Measurements from ENCODE around the gene SOAT1.
"Not testable (repeated sequence)": the region's sequence is repeated elsewhere in the genome, so short reads cannot be mapped to it uniquely, and the experiment has no call there.

SOAT1 gene

GRCh38 chr1:179351281-179351680 lies 57.7 kb downstream of the SOAT1 start:
- no peak for DNase-seq (ENCODE audit: low read depth, low spot score)

- no peak for DNase-seq (ENCODE audit: low read depth, low spot score)
These were observed 58.6 kb downstream of the SOAT1 start for GRCh38 chr1:179352236-179352635.

DNA sequence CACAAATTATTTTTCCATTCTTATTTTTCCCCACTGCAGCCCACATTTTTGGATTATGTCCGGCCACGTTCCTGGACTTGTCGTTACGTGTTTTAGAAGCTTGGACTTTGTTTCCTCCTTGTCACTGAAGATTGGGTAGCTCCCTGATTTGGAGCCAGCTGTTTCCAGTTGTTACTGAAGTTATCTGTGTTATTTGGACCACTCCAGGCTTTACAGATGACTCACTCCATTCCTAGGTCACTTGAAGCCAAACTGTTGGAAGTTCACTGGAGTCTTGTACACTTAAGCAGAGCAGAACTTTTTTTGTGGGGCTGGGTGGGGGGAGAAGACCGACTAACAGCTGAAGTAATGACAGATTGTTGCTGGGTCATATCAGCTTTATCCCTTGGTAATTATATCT lies 59.9 kb downstream of the SOAT1 start:
- no peak for DNase-seq (ENCODE audit: low read depth, low spot score)

GRCh38 chr1:179361631-179362030 lies 68.0 kb downstream of the SOAT1 start:
- DNase-seq (ENCODE audit: low read depth, low spot score): not testable (repeated sequence)

GRCh38 chr1:179365342-179366092 lies 71.9 kb downstream of the SOAT1 start, which contains the start of gene AXDND1:
TSS of gene AXDND1 (plus strand) at chr1:179365971. CDS start at chr1:179366510, 539 bp downstream.
- DNase-seq (ENCODE audit: low read depth, low spot score): peak; percentile 38

DNA sequence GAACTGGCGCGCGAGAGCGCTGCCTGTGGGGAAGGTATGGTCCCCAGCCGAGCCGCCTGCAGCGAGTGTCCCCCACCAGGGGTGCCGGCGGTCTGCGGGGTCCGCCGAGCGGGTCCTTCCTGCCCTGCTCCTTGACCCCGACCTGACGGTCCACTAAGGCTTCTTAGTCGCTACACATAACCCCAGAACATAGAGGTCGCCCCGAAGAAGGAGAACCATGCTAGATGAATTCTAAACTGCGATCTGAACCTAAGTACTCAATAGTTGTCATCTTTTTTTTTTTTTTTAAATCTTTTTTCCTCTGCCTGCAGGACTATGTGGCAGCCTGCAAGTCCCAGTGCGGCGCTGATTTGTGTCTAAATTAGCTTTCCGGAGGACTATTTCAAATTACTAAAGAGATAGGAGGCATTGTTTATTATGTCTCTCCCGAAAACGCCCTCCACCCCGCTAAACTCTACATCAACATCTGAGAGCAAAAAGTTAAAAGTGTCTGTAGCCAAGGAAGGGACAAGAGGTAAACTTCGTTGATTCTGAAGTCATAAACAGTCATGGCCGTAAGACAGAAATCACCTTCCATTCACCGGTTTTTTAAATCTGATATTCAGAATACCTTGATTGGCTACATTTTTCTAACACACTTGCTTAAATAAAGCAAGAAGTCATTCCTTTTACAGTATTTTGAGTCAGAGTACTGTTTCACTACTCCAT lies 72.7 kb downstream of the SOAT1 start:
- no peak for DNase-seq (ENCODE audit: low read depth, low spot score)

DNA sequence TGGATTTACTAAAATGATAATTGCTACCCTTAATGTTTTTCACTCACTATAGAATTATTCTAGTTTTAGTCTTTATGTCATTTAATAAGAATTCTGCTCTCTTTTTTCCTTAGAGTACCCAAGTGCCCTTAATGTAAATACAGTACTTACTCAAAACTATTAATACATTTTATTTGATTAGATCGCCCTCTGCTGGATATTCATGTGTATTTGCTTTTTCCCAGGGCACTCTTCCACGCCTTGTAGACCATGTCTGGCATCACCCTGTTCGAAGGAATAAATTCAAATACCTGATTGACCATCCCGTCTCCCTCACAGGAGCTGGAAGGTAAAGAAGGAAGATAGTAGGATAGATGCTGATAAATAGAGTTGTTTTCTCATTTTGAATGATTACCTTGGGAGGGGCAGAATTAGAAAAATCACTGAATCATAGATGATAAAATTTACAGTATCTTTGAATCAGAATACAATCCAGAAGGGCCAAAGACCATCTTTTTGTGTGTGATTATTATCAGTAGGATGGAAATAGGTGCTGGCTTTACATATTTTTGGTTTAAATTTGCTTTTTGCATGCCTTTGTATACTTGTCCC lies 76.2 kb downstream of the SOAT1 start:
- DNase-seq (ENCODE audit: low read depth, low spot score): no peak

GRCh38 chr1:179372160-179372559 lies 78.6 kb downstream of the SOAT1 start:
- no peak for DNase-seq (ENCODE audit: low read depth, low spot score)

DNA sequence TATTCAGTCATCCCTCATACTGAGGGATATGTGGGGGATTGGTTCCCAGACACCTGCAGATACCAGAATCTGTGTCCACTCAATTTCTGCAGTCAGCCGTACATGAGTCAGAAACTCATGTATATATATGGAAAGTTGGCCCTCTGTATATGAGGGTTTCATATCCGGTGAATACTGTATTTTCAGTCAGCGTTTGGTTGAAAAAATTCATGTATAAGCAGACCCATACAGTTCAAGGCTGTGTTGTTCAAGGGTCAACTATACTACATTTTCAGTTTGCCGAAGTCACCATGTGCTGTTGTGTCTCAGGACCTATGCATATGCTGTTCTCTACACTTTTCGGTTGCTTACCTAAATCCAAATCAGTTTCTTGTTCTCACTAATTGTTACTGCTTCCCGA lies 82.6 kb downstream of the SOAT1 start:
- no peak for DNase-seq (ENCODE audit: low read depth, low spot score)

DNA sequence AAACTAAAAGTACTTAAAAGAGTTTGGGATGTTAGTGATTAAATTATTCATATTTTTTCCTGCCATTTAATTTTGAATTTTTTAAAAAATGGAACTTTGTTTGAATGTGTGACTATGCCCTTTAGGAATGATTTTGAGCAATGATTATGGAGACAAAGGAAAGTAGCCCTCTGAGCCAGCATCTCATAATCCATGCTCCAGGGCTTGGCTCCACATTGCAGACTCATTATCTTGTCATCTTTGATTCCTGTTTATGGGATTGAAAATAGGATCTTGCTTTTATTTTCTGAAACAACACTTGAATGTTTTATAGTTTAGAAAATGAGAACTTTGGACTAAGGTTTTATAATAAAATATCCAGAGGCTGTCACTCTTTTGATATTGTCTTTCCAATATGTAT lies 86.7 kb downstream of the SOAT1 start:
- DNase-seq (ENCODE audit: low read depth, low spot score): no peak

DNA sequence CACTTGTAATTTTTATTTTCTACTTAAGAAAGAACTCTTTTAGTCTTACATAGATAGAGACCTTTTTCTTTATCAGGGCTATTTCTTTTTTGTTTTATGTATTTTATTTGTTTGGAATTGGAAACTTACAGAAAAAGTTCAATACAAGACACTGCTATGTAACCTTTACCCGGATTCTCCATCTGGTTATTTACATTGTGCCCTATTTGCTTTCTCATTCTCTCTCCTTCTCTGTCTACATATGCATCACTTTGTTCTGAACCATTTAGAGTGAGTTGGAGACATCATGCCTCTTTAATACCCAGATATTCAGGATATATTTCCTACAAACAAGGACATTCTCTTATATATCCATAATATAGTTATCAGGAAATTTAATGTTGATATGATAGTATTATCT lies 90.4 kb downstream of the SOAT1 start:
- no peak for DNase-seq (ENCODE audit: low read depth, low spot score)

DNA sequence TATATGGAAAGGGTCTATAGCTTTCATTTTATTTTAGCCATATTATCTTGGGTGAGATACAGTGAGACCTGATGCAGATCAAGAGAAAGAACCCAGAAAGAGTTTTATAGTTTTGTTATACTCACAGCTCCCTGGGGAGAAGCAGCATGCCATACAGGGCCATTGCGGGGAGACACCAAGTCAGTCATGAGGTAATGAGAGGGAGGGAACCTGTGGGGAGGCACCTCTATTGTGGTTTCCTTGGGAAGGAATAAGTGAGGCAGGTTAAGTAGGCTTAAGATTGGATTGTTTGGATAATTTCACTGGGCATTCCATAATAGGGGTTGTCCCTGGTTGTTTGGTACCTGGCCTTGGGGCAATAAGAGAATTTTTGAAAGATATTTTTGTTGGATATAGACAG lies 91.9 kb downstream of the SOAT1 start:
- DNase-seq (ENCODE audit: low read depth, low spot score): no peak

- no peak for DNase-seq (ENCODE audit: low read depth, low spot score)
These were observed 100.1 kb downstream of the SOAT1 start for GRCh38 chr1:179393721-179394120.

DNA sequence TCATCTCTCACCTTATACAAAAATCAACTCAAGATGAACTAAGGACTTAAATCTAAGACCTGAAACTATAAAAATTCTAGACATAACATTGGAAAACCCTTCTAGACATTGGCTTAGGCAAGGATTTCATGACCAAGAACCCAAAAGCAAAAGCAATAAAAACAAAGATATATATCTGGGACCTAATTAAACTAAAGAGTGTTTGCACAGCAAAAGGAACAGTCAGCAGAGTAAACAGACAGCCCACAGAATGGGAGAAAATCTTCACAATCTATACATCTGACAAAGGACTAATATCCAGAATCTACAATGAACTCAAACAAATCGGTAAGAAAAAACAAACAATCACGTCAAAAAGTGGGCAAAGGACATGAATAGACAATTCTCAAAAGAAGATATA lies 105.8 kb downstream of the SOAT1 start:
- not testable (repeated sequence) for DNase-seq (ENCODE audit: low read depth, low spot score)

Data from iPS DF 19.7 (cell line).